Fibroblast of villous mesenchyme (primary cell): Measurements from ENCODE around the gene TENT5C. TPM values are rescaled to one million over a fixed set of nuclear protein-coding genes. Genes with fewer than 3 reads are reported as not detected.

Experiments
- DNase-seq: peaks from one replicate; pipeline ENCODE4 v3.0.0-alpha.2; 2010; ENCODE audit warnings: low read depth
- H3K4me3 ChIP-seq: 2 replicates; pipeline ENCODE4 v1.5.1; 2011; ENCODE audit warnings: low read depth, mild to moderate bottlenecking, low read length
- total RNA-seq: library from RNA; depleted of rRNA; stranded (reverse); fragments of >200 nt; gene quantifications from 2 replicates; pipeline ENCODE4 v1.2.3, GENCODE V29; 2012
- TF ChIP-seq, protein P1 (sequence below): IDR thresholded peaks from 2 replicates; pipeline ENCODE4 v1.5.1; 2012; ENCODE audit warnings: low read depth, mild to moderate bottlenecking, low read length; ENCODE audit not compliant: insufficient read depth

TENT5C gene
- total RNA-seq, 1 donor, result 4.3 TPM

- TF ChIP-seq, protein P1, sequence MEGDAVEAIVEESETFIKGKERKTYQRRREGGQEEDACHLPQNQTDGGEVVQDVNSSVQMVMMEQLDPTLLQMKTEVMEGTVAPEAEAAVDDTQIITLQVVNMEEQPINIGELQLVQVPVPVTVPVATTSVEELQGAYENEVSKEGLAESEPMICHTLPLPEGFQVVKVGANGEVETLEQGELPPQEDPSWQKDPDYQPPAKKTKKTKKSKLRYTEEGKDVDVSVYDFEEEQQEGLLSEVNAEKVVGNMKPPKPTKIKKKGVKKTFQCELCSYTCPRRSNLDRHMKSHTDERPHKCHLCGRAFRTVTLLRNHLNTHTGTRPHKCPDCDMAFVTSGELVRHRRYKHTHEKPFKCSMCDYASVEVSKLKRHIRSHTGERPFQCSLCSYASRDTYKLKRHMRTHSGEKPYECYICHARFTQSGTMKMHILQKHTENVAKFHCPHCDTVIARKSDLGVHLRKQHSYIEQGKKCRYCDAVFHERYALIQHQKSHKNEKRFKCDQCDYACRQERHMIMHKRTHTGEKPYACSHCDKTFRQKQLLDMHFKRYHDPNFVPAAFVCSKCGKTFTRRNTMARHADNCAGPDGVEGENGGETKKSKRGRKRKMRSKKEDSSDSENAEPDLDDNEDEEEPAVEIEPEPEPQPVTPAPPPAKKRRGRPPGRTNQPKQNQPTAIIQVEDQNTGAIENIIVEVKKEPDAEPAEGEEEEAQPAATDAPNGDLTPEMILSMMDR, result no peak
- DNase-seq, result no peak
- H3K4me3 ChIP-seq, result no peak overlapping the region
Measured at GRCh38 chr1:117653195-117653594, 47.3 kb downstream of the TENT5C start.

GRCh38 chr1:117653732-117654492, 48.1 kb downstream of the TENT5C start:
- TF ChIP-seq, protein P1, result no peak
- no peak for DNase-seq
- H3K4me3 ChIP-seq, result no peak overlapping the region

DNA sequence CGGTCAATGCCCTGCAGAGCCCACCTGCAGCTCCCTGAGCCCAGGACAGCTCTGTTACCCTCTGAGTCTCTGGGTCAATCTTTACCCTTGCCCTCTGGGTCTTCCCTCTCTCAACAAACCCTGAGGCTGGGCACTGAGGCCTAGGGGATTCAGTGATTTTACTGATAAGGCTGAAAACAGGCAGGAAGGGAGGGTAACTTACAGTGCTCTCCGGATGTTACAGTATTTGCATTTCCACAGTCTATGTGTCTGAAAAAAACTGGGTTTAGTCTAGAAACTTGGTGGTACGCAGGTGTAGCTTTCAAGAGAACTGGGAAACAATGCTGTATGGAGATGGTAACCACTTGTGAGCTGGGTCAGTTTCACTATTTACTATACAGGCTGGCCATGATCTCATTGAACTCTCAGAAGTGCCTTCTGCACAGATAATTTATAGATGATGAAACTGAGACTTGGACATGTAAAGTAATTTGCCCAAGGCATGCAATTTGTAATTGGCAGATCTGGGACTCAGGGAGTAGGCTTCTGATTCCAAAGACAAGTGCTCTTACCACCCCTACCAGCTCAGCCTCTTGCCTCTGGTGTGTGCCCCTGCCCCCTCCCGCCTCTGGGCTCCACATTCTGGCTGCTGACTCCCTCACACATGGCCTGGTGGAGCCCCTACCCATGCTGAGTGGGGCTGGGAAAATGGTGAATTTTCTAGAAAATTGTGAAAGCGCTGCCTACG, 48.8 kb downstream of the TENT5C start:
- TF ChIP-seq, protein P1, result no peak
- DNase-seq, result no peak
- no peak overlapping the region for H3K4me3 ChIP-seq

- H3K4me3 ChIP-seq, result no peak overlapping the region
- TF ChIP-seq, protein P1, result no peak
- no peak for DNase-seq
Measured at GRCh38 chr1:117655220-117655577, 49.4 kb downstream of the TENT5C start.

- no peak for DNase-seq
- no peak overlapping the region for H3K4me3 ChIP-seq
- TF ChIP-seq, protein P1, result no peak
Measured at GRCh38 chr1:117656202-117656641, 50.4 kb downstream of the TENT5C start.

- peak; percentile 86 for DNase-seq
- TF ChIP-seq, protein P1, result no peak
- no peak overlapping the region for H3K4me3 ChIP-seq
Measured at GRCh38 chr1:117657031-117657430, 51.2 kb downstream of the TENT5C start.
